CD14-positive monocyte (primary cell): ENCODE measurements around the gene AGFG1. TPM values are rescaled to one million over a fixed set of nuclear protein-coding genes. Genes with fewer than 3 reads are reported as not detected.

Experiments used
- DNase-seq, 3 donors: peaks; one replicate each; pipeline ENCODE4 v3.0.0-alpha.2; 2011 to 2022
- H2AFZ ChIP-seq: 2 replicates; pipeline ENCODE4 v1.6.0; 2012; ENCODE audit warnings: mild to moderate bottlenecking, low read depth, low read length, inconsistent platforms; ENCODE audit not compliant: insufficient read depth, poor library complexity, severe bottlenecking
- H3K27ac ChIP-seq, 2 donors: 1 replicate in 1 of 2; 2 replicates in 1 of 2; pipeline ENCODE4 v1.5.1; 2012 to 2013; ENCODE audit warnings: low read length in 2 of 2, control low read depth in 1 of 2, inconsistent platforms in 1 of 2, low read depth in 1 of 2, mild to moderate bottlenecking in 1 of 2
- H3K27me3 ChIP-seq, 2 donors: one replicate each; pipeline versions ENCODE4 v1.6.0 to v1.6.1; 2011 to 2013; ENCODE audit warnings: low read length in 2 of 2; ENCODE audit not compliant: control insufficient read depth in 2 of 2, insufficient read depth in 2 of 2
- H3K36me3 ChIP-seq, 2 donors: replicated peaks in 1 of 2; 1 replicate in 1 of 2; 2 replicates in 1 of 2; pipeline versions ENCODE4 v1.5.1 to v1.6.1; 2012 to 2013; ENCODE audit warnings: low read length in 2 of 2, control low read depth in 1 of 2, inconsistent platforms in 1 of 2, mild to moderate bottlenecking in 1 of 2; ENCODE audit not compliant: insufficient read depth in 2 of 2, control insufficient read depth in 1 of 2
- H3K4me1 ChIP-seq, 2 donors: 1 replicate in 1 of 2; 2 replicates in 1 of 2; pipeline versions ENCODE4 v1.5.1 to v1.6.1; 2012 to 2013; ENCODE audit warnings: low read length in 2 of 2, control low read depth in 1 of 2, inconsistent platforms in 1 of 2, mild to moderate bottlenecking in 1 of 2, moderate library complexity in 1 of 2; ENCODE audit not compliant: insufficient read depth in 2 of 2, control insufficient read depth in 1 of 2
- H3K4me2 ChIP-seq: replicated peaks from 2 replicates; pipeline ENCODE3; 2012; ENCODE audit warnings: low read length, moderate library complexity, mild to moderate bottlenecking; ENCODE audit not compliant: poor library complexity, severe bottlenecking; ENCODE audit errors: extremely low read depth
- H3K4me3 ChIP-seq, 3 experiments: fragments of 200-600 bp in 1 of 3; sonication (generic) in 1 of 3; replicated peaks in 1 of 3; 1 replicate in 2 of 3; 2 replicates in 1 of 3; pipeline ENCODE4 v1.5.1; 2011 to 2013; ENCODE audit warnings: low read length in 3 of 3, mild to moderate bottlenecking in 3 of 3, control low read depth in 2 of 3, low read depth in 2 of 3, inconsistent platforms in 1 of 3, moderate library complexity in 1 of 3
- H3K79me2 ChIP-seq: 2 replicates; pipeline ENCODE4 v1.6.0; 2012; ENCODE audit warnings: mild to moderate bottlenecking, control low read depth, inconsistent platforms, low read length, moderate library complexity; ENCODE audit not compliant: insufficient read depth
- H3K9ac ChIP-seq: 2 replicates; pipeline ENCODE4 v1.6.0; 2017; ENCODE audit warnings: low read length, mild to moderate bottlenecking; ENCODE audit not compliant: insufficient read depth, poor library complexity, severe bottlenecking
- H3K9me3 ChIP-seq, 2 donors: replicated peaks in 1 of 2; 1 replicate in 1 of 2; 2 replicates in 1 of 2; pipeline versions ENCODE4 v1.5.1 to v1.6.1; 2012 to 2013; ENCODE audit warnings: low read length in 2 of 2, control low read depth in 1 of 2; ENCODE audit not compliant: control insufficient read depth in 1 of 2, insufficient read depth in 1 of 2
- H4K20me1 ChIP-seq: 2 replicates; pipeline ENCODE4 v1.6.0; 2012; ENCODE audit warnings: mild to moderate bottlenecking, low read length, control low read depth, moderate library complexity; ENCODE audit not compliant: insufficient read depth
- H3K27ac Mint-ChIP-seq, 7 donors: one replicate each; pipeline ENCODE4 v1.8.0; 2020; ENCODE audit warnings: mild to moderate bottlenecking in 7 of 7, mixed read lengths in 7 of 7, moderate library complexity in 6 of 7, inconsistent platforms in 2 of 7
- H3K27me3 Mint-ChIP-seq, 3 donors: one replicate each; pipeline ENCODE4 v1.8.0; 2021 to 2022; ENCODE audit warnings: low read depth in 3 of 3, mild to moderate bottlenecking in 3 of 3, mixed read lengths in 3 of 3, moderate library complexity in 3 of 3, inconsistent platforms in 1 of 3
- H3K36me3 Mint-ChIP-seq, 2 donors: one replicate each; pipeline ENCODE4 v1.8.0; 2020; ENCODE audit warnings: mixed read lengths in 2 of 2, inconsistent platforms in 1 of 2, mild to moderate bottlenecking in 1 of 2
- H3K4me1 Mint-ChIP-seq: one replicate; pipeline ENCODE4 v1.8.0; 2020; ENCODE audit warnings: mild to moderate bottlenecking, mixed read lengths
- H3K4me3 Mint-ChIP-seq, 2 donors: one replicate each; pipeline ENCODE4 v1.8.0; 2020; ENCODE audit warnings: mild to moderate bottlenecking in 2 of 2, mixed read lengths in 2 of 2, moderate library complexity in 1 of 2
- H3K9me3 Mint-ChIP-seq, 7 donors: one replicate each; pipeline ENCODE4 v1.8.0; 2020 to 2022; ENCODE audit warnings: mixed read lengths in 7 of 7, mild to moderate bottlenecking in 6 of 7, moderate library complexity in 6 of 7, inconsistent platforms in 2 of 7
- WGBS: methylation state at CpG from one replicate; pipeline ENCODE4 v1.1.5; 2013; ENCODE audit warnings: missing lambda C conversion rate; ENCODE audit not compliant: insufficient coverage; 5-methylcytosine and 5-hydroxymethylcytosine counted together
- intact Hi-C, 2 donors: fragments of 100-400 bp; cut with micrococcal nuclease; formaldehyde crosslinking; loops; one replicate each; pipeline versions ENCODE4 v1.15.0 to v1.15.1; 2023
- polyA plus RNA-seq, 3 donors: library from polyadenylated mRNA; depleted of rRNA in 1 of 3; unstranded in 2 of 3; stranded (reverse) in 1 of 3; fragments of 300-500 nt in 2 of 3; fragments of >200 nt in 1 of 3; fragmentation: Illumina TruSeq in 2 of 3; gene quantifications; 1 replicate in 2 of 3; 2 replicates in 1 of 3; pipeline ENCODE4 v1.2.3, GENCODE V29; 2012 to 2021
- TF ChIP-seq, protein P1 (sequence below): fragments of 200-600 bp; IDR thresholded peaks from one replicate; pipeline ENCODE4 v1.8.0; 2022; ENCODE audit warnings: antibody characterized with exemption, mild to moderate bottlenecking

The AGFG1 gene
- polyA plus RNA-seq, 3 donors, result 17.3 to 76.1 (median 56.9) TPM

GRCh38 chr2:227610123-227610522 is 138.2 kb downstream of the AGFG1 start:
- H3K9me3 Mint-ChIP-seq, result peaks cover 0 to 2% (median 0%) of the 10 kb centered on the region in 7 donors
- no peak overlapping the region for H3K4me2 ChIP-seq

More at GRCh38 chr2:227610123-227610522, 138.2 kb downstream of the AGFG1 start:
- Histone ChIP-seq H3K27me3 (peaks cover 32 to 35% of the 10 kb centered on the region in 2 donors), H3K9me3 (no peaks in the 10 kb centered on the region), H4K20me1 (no peaks in the 10 kb centered on the region), H3K36me3 (no peaks in the 10 kb centered on the region), H3K27ac (no peak overlapping the region), H2AFZ (no peak overlapping the region), H3K9ac (no peak overlapping the region), H3K79me2 (no peaks in the 10 kb centered on the region), H3K4me1 (peaks cover 16% of the 10 kb centered on the region in 2 donors), H3K4me3 (no peak overlapping the region)
- no peak overlapping the region for H3K27ac Mint-ChIP-seq
- DNase-seq, result no peak
- peaks cover 24 to 46% (median 38%) of the 10 kb centered on the region in 3 donors for H3K27me3 Mint-ChIP-seq
- H3K4me1 Mint-ChIP-seq, result peaks cover 20% of the 10 kb centered on the region
- H3K4me3 Mint-ChIP-seq, result peak overlapping the region in 1 of 2 donors; percentile 81
- H3K36me3 Mint-ChIP-seq, result no peaks in the 10 kb centered on the region
- intact Hi-C loops, result no loop called here
- TF ChIP-seq, protein P1, sequence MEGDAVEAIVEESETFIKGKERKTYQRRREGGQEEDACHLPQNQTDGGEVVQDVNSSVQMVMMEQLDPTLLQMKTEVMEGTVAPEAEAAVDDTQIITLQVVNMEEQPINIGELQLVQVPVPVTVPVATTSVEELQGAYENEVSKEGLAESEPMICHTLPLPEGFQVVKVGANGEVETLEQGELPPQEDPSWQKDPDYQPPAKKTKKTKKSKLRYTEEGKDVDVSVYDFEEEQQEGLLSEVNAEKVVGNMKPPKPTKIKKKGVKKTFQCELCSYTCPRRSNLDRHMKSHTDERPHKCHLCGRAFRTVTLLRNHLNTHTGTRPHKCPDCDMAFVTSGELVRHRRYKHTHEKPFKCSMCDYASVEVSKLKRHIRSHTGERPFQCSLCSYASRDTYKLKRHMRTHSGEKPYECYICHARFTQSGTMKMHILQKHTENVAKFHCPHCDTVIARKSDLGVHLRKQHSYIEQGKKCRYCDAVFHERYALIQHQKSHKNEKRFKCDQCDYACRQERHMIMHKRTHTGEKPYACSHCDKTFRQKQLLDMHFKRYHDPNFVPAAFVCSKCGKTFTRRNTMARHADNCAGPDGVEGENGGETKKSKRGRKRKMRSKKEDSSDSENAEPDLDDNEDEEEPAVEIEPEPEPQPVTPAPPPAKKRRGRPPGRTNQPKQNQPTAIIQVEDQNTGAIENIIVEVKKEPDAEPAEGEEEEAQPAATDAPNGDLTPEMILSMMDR, result no peak
- WGBS, result no CpG with 5 or more reads among the region's 2 CpGs

Other genes with a start within 250 kb of the AGFG1 start
- gene MFF, start 146.9 kb upstream of the AGFG1 start, polyA plus RNA-seq, result 100 to 1,000 TPM in 1 of 3 donors, 10 to 100 TPM in 2; 39.4 to 100 (median 91.7) TPM
- not detected for gene TM4SF20, start 92.8 kb upstream of the AGFG1 start, polyA plus RNA-seq
- gene SCYGR1, start 84.2 kb upstream of the AGFG1 start, polyA plus RNA-seq, result not detected
- gene SCYGR2, start 126.7 kb downstream of the AGFG1 start, polyA plus RNA-seq, result not detected
- gene SCYGR3, start 142.7 kb downstream of the AGFG1 start, polyA plus RNA-seq, result not detected
- not detected for gene SCYGR4, start 145.3 kb downstream of the AGFG1 start, polyA plus RNA-seq
- not detected for gene SCYGR5, start 194.6 kb downstream of the AGFG1 start, polyA plus RNA-seq
- not detected for gene SLC19A3, start 245.9 kb downstream of the AGFG1 start, polyA plus RNA-seq